HG02885 (cell line): ENCODE measurements around the gene ADAMTS2.

Experiments used
- ATAC-seq: cut with Tn5 transposase; IDR thresholded peaks from one replicate; pipeline ENCODE4 v1.9.1; 2021; ENCODE audit warnings: mild to moderate bottlenecking; ENCODE audit not compliant: unreplicated experiment, poor library complexity

ADAMTS2 gene

GRCh38 chr5:179169836-179170235 is 175.4 kb downstream of the ADAMTS2 start:
- no peak for ATAC-seq

GRCh38 chr5:179168664-179169063 is 176.6 kb downstream of the ADAMTS2 start:
- ATAC-seq, result no peak

GRCh38 chr5:179167871-179168451 is 177.3 kb downstream of the ADAMTS2 start:
- no peak for ATAC-seq

- ATAC-seq, result peak; percentile 77
Measured at GRCh38 chr5:179166886-179167841, 178.1 kb downstream of the ADAMTS2 start.

GRCh38 chr5:179166171-179166885 is 178.9 kb downstream of the ADAMTS2 start:
- no peak for ATAC-seq

- no peak for ATAC-seq
Measured at GRCh38 chr5:179165421-179166170, 179.7 kb downstream of the ADAMTS2 start.

GRCh38 chr5:179164331-179165311 is 180.6 kb downstream of the ADAMTS2 start:
- no peak for ATAC-seq

- no peak for ATAC-seq
Measured at GRCh38 chr5:179163236-179164155, 181.8 kb downstream of the ADAMTS2 start.

- ATAC-seq, result no peak
Measured at GRCh38 chr5:179162351-179163235, 182.7 kb downstream of the ADAMTS2 start.

GRCh38 chr5:179161901-179162300 is 183.4 kb downstream of the ADAMTS2 start:
- no peak for ATAC-seq

- ATAC-seq, result no peak
Measured at GRCh38 chr5:179160584-179160983, 184.7 kb downstream of the ADAMTS2 start.

- no peak for ATAC-seq
Measured at GRCh38 chr5:179158556-179158955, 186.7 kb downstream of the ADAMTS2 start.

GRCh38 chr5:179154991-179155955 is 190.0 kb downstream of the ADAMTS2 start:
- ATAC-seq, result no peak

GRCh38 chr5:179154346-179154990 is 190.8 kb downstream of the ADAMTS2 start:
- ATAC-seq, result no peak

- no peak for ATAC-seq
Measured at GRCh38 chr5:179153921-179154345, 191.3 kb downstream of the ADAMTS2 start.
